ENCODE results near the gene RASGRF1. TPM values are rescaled to one million over a fixed set of nuclear protein-coding genes. Genes with fewer than 3 reads are reported as not detected.

The RASGRF1 gene
- total RNA-seq, 1 donor from 2014 or later, result not detected

GRCh38 chr15:79051941-79052731 is 38.4 kb downstream of the RASGRF1 start:
- H3K4me3 ChIP-seq, result no peak overlapping the region
- no peaks in the 10 kb centered on the region for H3K9me3 ChIP-seq (replicated peaks)
- no peak for TF ChIP-seq CTCF (IDR thresholded peaks at IDR 0.05; ENCODE audit: borderline replicate concordance)
- peaks cover 12% of the 10 kb centered on the region for H3K27me3 ChIP-seq (ENCODE audit: low read depth)
- no peaks in the 10 kb centered on the region for H3K4me1 ChIP-seq
- no peak overlapping the region for H3K27ac ChIP-seq (replicated peaks)
- no peak for DNase-seq
- H3K36me3 ChIP-seq, result no peaks in the 10 kb centered on the region
- intact Hi-C loops (cut with micrococcal nuclease), result no loop called here

- H3K36me3 ChIP-seq, result no peaks in the 10 kb centered on the region
- H3K27me3 ChIP-seq (ENCODE audit: low read depth), result peaks cover under 1% of the 10 kb centered on the region
- no peaks in the 10 kb centered on the region for H3K4me1 ChIP-seq
- no peak overlapping the region for H3K27ac ChIP-seq (replicated peaks)
- intact Hi-C loops (cut with micrococcal nuclease), result no loop called here
- H3K9me3 ChIP-seq (replicated peaks), result no peaks in the 10 kb centered on the region
- no peak for DNase-seq
- no peak overlapping the region for H3K4me3 ChIP-seq
- no peak for TF ChIP-seq CTCF (IDR thresholded peaks at IDR 0.05; ENCODE audit: borderline replicate concordance)
Measured at GRCh38 chr15:79051029-79051428, 39.6 kb downstream of the RASGRF1 start.

GRCh38 chr15:79050341-79050740 is 40.2 kb downstream of the RASGRF1 start:
- TF ChIP-seq CTCF (IDR thresholded peaks at IDR 0.05; ENCODE audit: borderline replicate concordance), result no peak
- H3K36me3 ChIP-seq, result no peaks in the 10 kb centered on the region
- DNase-seq, result no peak
- no peaks in the 10 kb centered on the region for H3K4me1 ChIP-seq
- H3K27me3 ChIP-seq (ENCODE audit: low read depth), result no peaks in the 10 kb centered on the region
- H3K4me3 ChIP-seq, result no peak overlapping the region
- intact Hi-C loops (cut with micrococcal nuclease), result no loop called here
- H3K9me3 ChIP-seq (replicated peaks), result no peaks in the 10 kb centered on the region
- H3K27ac ChIP-seq (replicated peaks), result no peak overlapping the region

GRCh38 chr15:79049416-79049815 is 41.2 kb downstream of the RASGRF1 start:
- intact Hi-C loops (cut with micrococcal nuclease), result no loop called here

GRCh38 chr15:79047676-79048439 is 42.7 kb downstream of the RASGRF1 start:
- H3K27ac ChIP-seq (replicated peaks), result no peak overlapping the region

More at GRCh38 chr15:79049416-79049815, 41.2 kb downstream of the RASGRF1 start:
- no peaks in the 10 kb centered on the region for H3K36me3 ChIP-seq
- H3K9me3 ChIP-seq (replicated peaks), result no peaks in the 10 kb centered on the region
- no peak overlapping the region for H3K4me3 ChIP-seq
- H3K27ac ChIP-seq (replicated peaks), result no peak overlapping the region
- no peaks in the 10 kb centered on the region for H3K4me1 ChIP-seq
- no peak for DNase-seq
- no peaks in the 10 kb centered on the region for H3K27me3 ChIP-seq (ENCODE audit: low read depth)
- TF ChIP-seq CTCF (IDR thresholded peaks at IDR 0.05; ENCODE audit: borderline replicate concordance), result no peak

More at GRCh38 chr15:79047676-79048439, 42.7 kb downstream of the RASGRF1 start:
- Histone ChIP-seq H3K36me3 (no peaks in the 10 kb centered on the region), H3K4me1 (no peaks in the 10 kb centered on the region), H3K4me3 (no peak overlapping the region), H3K27me3 (ENCODE audit: low read depth) (no peaks in the 10 kb centered on the region), H3K9me3 (replicated peaks) (peaks cover 6% of the 10 kb centered on the region)
- intact Hi-C loops (cut with micrococcal nuclease), result no loop called here
- no peak for DNase-seq
- TF ChIP-seq CTCF (IDR thresholded peaks at IDR 0.05; ENCODE audit: borderline replicate concordance), result no peak

All from left ventricle myocardium inferior (tissue), 1 donor.